Suprapubic skin (tissue), 4 donors: ENCODE results near the gene DNM3. TPM values are rescaled to one million over a fixed set of nuclear protein-coding genes. Genes with fewer than 3 reads are reported as not detected.

Experiments used
- DNase-seq, 2 donors: peaks; one replicate each; pipeline ENCODE4 v3.0.0-alpha.2; 2019; ENCODE audit warnings: low spot score in 2 of 2
- H3K27ac ChIP-seq: fragments of 200-600 bp; sonication (generic); one replicate; pipeline ENCODE4 v1.5.1; 2019
- H3K27me3 ChIP-seq: fragments of 200-600 bp; sonication (generic); one replicate; pipeline ENCODE4 v1.5.1; 2019
- H3K36me3 ChIP-seq: fragments of 200-600 bp; sonication (generic); one replicate; pipeline ENCODE4 v1.5.1; 2019
- H3K4me1 ChIP-seq: fragments of 200-600 bp; sonication (generic); one replicate; pipeline ENCODE4 v1.5.1; 2019
- H3K4me3 ChIP-seq: fragments of 200-600 bp; sonication (generic); one replicate; pipeline ENCODE4 v1.5.1; 2019; ENCODE audit warnings: mild to moderate bottlenecking
- H3K9me3 ChIP-seq: fragments of 200-600 bp; sonication (generic); one replicate; pipeline ENCODE4 v1.5.1; 2019
- CTCF ChIP-seq, 2 donors: fragments of 200-600 bp in 1 of 2; fragments of 450-650 bp in 1 of 2; sonication (generic) in 1 of 2; IDR thresholded peaks; one replicate each; pipeline ENCODE4 v1.5.1; 2016 to 2019; ENCODE audit warnings: antibody characterized with exemption in 2 of 2, mild to moderate bottlenecking in 1 of 2, moderate library complexity in 1 of 2
- EP300 ChIP-seq: sonication (generic); formaldehyde crosslinking; IDR thresholded peaks from one replicate; pipeline ENCODE4 v1.6.1; 2017; ENCODE audit warnings: antibody characterized with exemption
- POLR2A ChIP-seq, 2 donors: fragments of 450-650 bp; IDR thresholded peaks; one replicate each; pipeline ENCODE4 v1.6.1; 2017; ENCODE audit warnings: antibody characterized with exemption in 2 of 2, mild to moderate bottlenecking in 2 of 2, moderate library complexity in 2 of 2
- POLR2AphosphoS5 ChIP-seq, 3 donors: sonication (generic); formaldehyde crosslinking; IDR thresholded peaks; one replicate each; pipeline ENCODE4 v1.6.1; 2017; ENCODE audit warnings: antibody characterized with exemption in 3 of 3
- WGBS: methylation state at CpG from one replicate; pipeline ENCODE4 v1.1.5; 2018; 5-methylcytosine and 5-hydroxymethylcytosine counted together
- total RNA-seq, 4 donors: library from RNA; depleted of rRNA; stranded (reverse); fragments of >200 nt; gene quantifications; one replicate each; pipeline ENCODE4 v1.1.0, GENCODE V29; 2016

DNM3 gene
- total RNA-seq, 4 donors from 2014 or later: 1.6 to 11.7 (median 3.7) TPM

GRCh38 chr1:172394811-172395210, 553.5 kb downstream of the DNM3 start:
- Histone ChIP-seq H3K4me3 (no peak overlapping the region), H3K36me3 (no peaks in the 10 kb centered on the region), H3K27me3 (no peaks in the 10 kb centered on the region), H3K27ac (peak overlapping the region; percentile 63), H3K4me1 (peaks cover 66% of the 10 kb centered on the region), H3K9me3 (no peaks in the 10 kb centered on the region)
- DNase-seq: no peak
- 67% methylated on average over 5 of the region's 5 CpGs for WGBS
- no peak for TF ChIP-seq CTCF (IDR thresholded peaks at IDR 0.05)
- TF ChIP-seq POLR2AphosphoS5 (IDR thresholded peaks at IDR 0.05): no peak
- TF ChIP-seq EP300: no peak
- TF ChIP-seq POLR2A (IDR thresholded peaks at IDR 0.05): no peak

GRCh38 chr1:172395576-172395975, 554.3 kb downstream of the DNM3 start:
- Histone ChIP-seq H3K9me3 (no peaks in the 10 kb centered on the region), H3K4me3 (no peak overlapping the region), H3K36me3 (no peaks in the 10 kb centered on the region), H3K27ac (no peak overlapping the region), H3K4me1 (peaks cover 65% of the 10 kb centered on the region), H3K27me3 (no peaks in the 10 kb centered on the region)
- no peak for TF ChIP-seq CTCF (IDR thresholded peaks at IDR 0.05)
- DNase-seq: no peak
- WGBS: 91% methylated on average over 3 of the region's 3 CpGs

- Histone ChIP-seq H3K9me3 (no peaks in the 10 kb centered on the region), H3K36me3 (no peaks in the 10 kb centered on the region), H3K27me3 (no peaks in the 10 kb centered on the region), H3K27ac (no peak overlapping the region), H3K4me3 (no peak overlapping the region), H3K4me1 (peaks cover 51% of the 10 kb centered on the region)
- TF ChIP-seq CTCF (IDR thresholded peaks at IDR 0.05) (no peak), EP300 (no peak), POLR2AphosphoS5 (IDR thresholded peaks at IDR 0.05) (no peak), POLR2A (IDR thresholded peaks at IDR 0.05) (no peak)
- no peak for DNase-seq
- WGBS: 51% methylated on average over 3 of the region's 3 CpGs
Measured at GRCh38 chr1:172397221-172397620, 555.9 kb downstream of the DNM3 start.

- H3K4me1 ChIP-seq: peaks cover 51% of the 10 kb centered on the region
- H3K36me3 ChIP-seq: no peaks in the 10 kb centered on the region
- DNase-seq: no peak
- no peak overlapping the region for H3K4me3 ChIP-seq
- no peak for TF ChIP-seq POLR2A (IDR thresholded peaks at IDR 0.05)
- TF ChIP-seq POLR2AphosphoS5 (IDR thresholded peaks at IDR 0.05): no peak
- no peak for TF ChIP-seq EP300
- no peak for TF ChIP-seq CTCF (IDR thresholded peaks at IDR 0.05)
- peak overlapping the region; percentile 85 for H3K27ac ChIP-seq
- no peaks in the 10 kb centered on the region for H3K27me3 ChIP-seq
- WGBS: 59% methylated on average over 2 of the region's 2 CpGs
- H3K9me3 ChIP-seq: no peaks in the 10 kb centered on the region
Measured at GRCh38 chr1:172397633-172398032, 556.3 kb downstream of the DNM3 start.

- Histone ChIP-seq H3K36me3 (no peaks in the 10 kb centered on the region), H3K4me3 (no peak overlapping the region), H3K27ac (peak overlapping the region; percentile 85), H3K4me1 (peaks cover 54% of the 10 kb centered on the region), H3K9me3 (no peaks in the 10 kb centered on the region), H3K27me3 (no peaks in the 10 kb centered on the region)
- 22% methylated on average over 2 of the region's 2 CpGs for WGBS
- TF ChIP-seq CTCF (IDR thresholded peaks at IDR 0.05) (no peak), POLR2AphosphoS5 (IDR thresholded peaks at IDR 0.05) (no peak), EP300 (no peak), POLR2A (IDR thresholded peaks at IDR 0.05) (no peak)
- no peak for DNase-seq
Measured at GRCh38 chr1:172398193-172398592, 556.9 kb downstream of the DNM3 start.
